GM12878 (cell line): ENCODE data around the gene LRWD1. TPM values are rescaled to one million over a fixed set of nuclear protein-coding genes. Genes with fewer than 3 reads are reported as not detected.

Experiments used
- ATAC-seq: fragments of 200-7000 bp; cut with Tn5 transposase; 3 replicates; pipeline ENCODE4 v1.9.1; 2020; ENCODE audit warnings: mild to moderate bottlenecking, moderate library complexity
- BruUV-seq: library from RNA; stranded (reverse); fragments of 400-500 nt; replicated peaks from 2 replicates; lab custom pipeline; 2021; lab: Mats Ljungman, UMichigan
- CTCF ChIA-PET: fragments of 300-600 bp; sonication (Branson Sonifier 250); formaldehyde crosslinking; extraction: SDS; loops from one replicate; lab custom pipeline; 2021; ENCODE audit warnings: inconsistent platforms; lab: Yijun Ruan, JAX
- POLR2A ChIA-PET: fragments of 350-600 bp; formaldehyde crosslinking; extraction: SDS; loops from one replicate; lab custom pipeline; 2021; ENCODE audit warnings: inconsistent platforms; lab: Charles Lee
- RAD21 ChIA-PET: fragments of 300-600 bp; sonication (Branson Sonifier 250); formaldehyde crosslinking; loops from one replicate; lab custom pipeline; 2023; ENCODE audit warnings: antibody characterized with exemption; ENCODE audit not compliant: unreplicated experiment; lab: Charles Lee
- SMC1A ChIA-PET: fragments of 300-600 bp; sonication (Branson Sonifier 250); formaldehyde crosslinking; loops from one replicate; lab custom pipeline; 2023; ENCODE audit not compliant: unreplicated experiment, uncharacterized antibody; lab: Charles Lee
- DNase-seq: peaks from one replicate; pipeline ENCODE4 v3.0.0-alpha.2; 2011; ENCODE audit warnings: low read depth, low spot score
- FAIRE-seq: peaks from 3 replicates; lab custom pipeline; 2011; peaks lifted over from hg19 to GRCh38; lab: Jason Lieb, UNC
- H2AFZ ChIP-seq: 2 replicates; pipeline ENCODE4 v1.6.0; 2011; ENCODE audit warnings: low read depth, low read length, control low read depth; ENCODE audit not compliant: control insufficient read depth
- H3K27ac ChIP-seq: 2 replicates; pipeline ENCODE4 v1.5.1; 2011; ENCODE audit warnings: control low read depth; ENCODE audit not compliant: control insufficient read depth, insufficient read depth
- H3K27me3 ChIP-seq, 2 experiments: replicated peaks in 1 of 2; 2 replicates each; pipeline versions ENCODE4 v1.6.0 to v1.6.1; 2011; ENCODE audit warnings: low read length in 1 of 2; ENCODE audit not compliant: control insufficient read depth in 2 of 2, insufficient read depth in 2 of 2
- H3K36me3 ChIP-seq, 2 experiments: 2 replicates each; pipeline ENCODE4 v1.5.1; 2011; ENCODE audit warnings: low read length in 1 of 2; ENCODE audit not compliant: control insufficient read depth in 2 of 2, insufficient read depth in 2 of 2
- H3K4me1 ChIP-seq: 2 replicates; pipeline ENCODE4 v1.6.1; 2011; ENCODE audit warnings: mild to moderate bottlenecking, low read length, moderate library complexity, mixed read lengths; ENCODE audit not compliant: control insufficient read depth, insufficient read depth
- H3K4me2 ChIP-seq: 2 replicates; pipeline ENCODE4 v1.6.0; 2011; ENCODE audit warnings: control low read depth; ENCODE audit not compliant: control insufficient read depth, insufficient read depth
- H3K4me3 ChIP-seq: fragments of 200-600 bp; sonication (generic); 2 replicates; pipeline ENCODE4 v1.5.1; 2016
- H3K79me2 ChIP-seq: 2 replicates; pipeline ENCODE4 v1.6.0; 2011; ENCODE audit warnings: low read length; ENCODE audit not compliant: control insufficient read depth, insufficient read depth
- H3K9ac ChIP-seq: 2 replicates; pipeline ENCODE4 v1.8.0; 2011; ENCODE audit warnings: low read length, control low read depth, mixed read lengths; ENCODE audit not compliant: control insufficient read depth, insufficient read depth
- H3K9me3 ChIP-seq: replicated peaks from 3 replicates; pipeline ENCODE4 v1.5.1; 2011; ENCODE audit warnings: mild to moderate bottlenecking, low read length; ENCODE audit not compliant: control insufficient read depth, insufficient read depth
- H4K20me1 ChIP-seq: 2 replicates; pipeline ENCODE4 v1.6.0; 2011; ENCODE audit not compliant: control insufficient read depth, insufficient read depth
- ATF3 ChIP-seq: IDR thresholded peaks from 2 replicates; pipeline ENCODE4 v1.6.1; 2011; ENCODE audit warnings: low read depth, mild to moderate bottlenecking, low read length, moderate library complexity, borderline replicate concordance; ENCODE audit errors: extremely low read depth
- CEBPZ ChIP-seq: fragments of 150-350 bp; IDR thresholded peaks from 2 replicates; pipeline ENCODE4 v1.6.1; 2016; ENCODE audit warnings: low read depth, low read length
- CUX1 ChIP-seq: IDR thresholded peaks from 2 replicates; pipeline ENCODE4 v1.6.1; 2012; ENCODE audit warnings: improper control_type of control experiment, low read depth, low read length; ENCODE audit not compliant: insufficient replicate concordance
- GABPA ChIP-seq: IDR thresholded peaks from 2 replicates; pipeline ENCODE4 v1.6.1; 2014; ENCODE audit warnings: antibody characterized with exemption, low read depth, mild to moderate bottlenecking, inconsistent platforms
- IKZF1 ChIP-seq: fragments of 450-650 bp; conservative IDR thresholded peaks from 2 replicates; pipeline ENCODE4 v1.6.1; 2017; ENCODE audit warnings: antibody characterized with exemption, mild to moderate bottlenecking
- IKZF2 ChIP-seq, 2 experiments: fragments of 450-650 bp; IDR thresholded peaks; 2 replicates each; pipeline ENCODE4 v1.6.1; 2017; ENCODE audit warnings: mild to moderate bottlenecking in 2 of 2, moderate library complexity in 2 of 2
- POLR2A ChIP-seq: IDR thresholded peaks from 2 replicates; pipeline ENCODE4 v1.6.1; 2011; ENCODE audit warnings: low read depth, mild to moderate bottlenecking, low read length
- SUZ12 ChIP-seq: fragments of 200-600 bp; sonication (generic); IDR thresholded peaks from one replicate; pipeline ENCODE4 v1.6.1; 2018; ENCODE audit warnings: antibody characterized with exemption, mild to moderate bottlenecking; ENCODE audit not compliant: unreplicated experiment
- WGBS: methylation state at CpG from one replicate; pipeline ENCODE4 v1.1.6; 2016; ENCODE audit warnings: low lambda C conversion rate; ENCODE audit not compliant: insufficient replicate concordance, insufficient coverage; ENCODE audit errors: missing lambda C conversion rate; 5-methylcytosine and 5-hydroxymethylcytosine counted together
- in situ Hi-C: fragments of 300-500 bp; cut with MboI; formaldehyde crosslinking; loops from 9 replicates; pipeline ENCODE4 v1.14.3; 2018; ENCODE audit warnings: mixed read lengths
- intact Hi-C: fragments of 100-400 bp; cut with micrococcal nuclease; formaldehyde crosslinking; loops from one replicate; pipeline ENCODE4 v1.14.2; 2022; ENCODE audit not compliant: unreplicated experiment
- polyA plus RNA-seq, 11 experiments: library from polyadenylated mRNA; depleted of rRNA in 4 of 11; unstranded in 6 of 11; stranded (reverse) in 5 of 11; fragments of >200 nt; fragmentation: Nextera tagmentation in 4 of 11; fragmentation: Illumina TruSeq in 1 of 11; extraction: Ambion mirVana in 4 of 11; extraction: Trizol in 1 of 11; gene quantifications; 1 replicate in 1 of 11; 2 replicates in 10 of 11; pipeline versions ENCODE4 v1.2.1 to v1.2.3, GENCODE V29; 2011 to 2016; ENCODE audit warnings: inconsistent platforms in 2 of 11, missing spikeins in 2 of 11, low read depth in 1 of 11
- total RNA-seq, 4 experiments: library from RNA; depleted of rRNA in 3 of 4; stranded (reverse); fragments of >200 nt in 3 of 4; fragmentation: Illumina TruSeq in 1 of 4; extraction: Trizol in 1 of 4; gene quantifications; 2 replicates each; pipeline versions ENCODE4 v1.2.1 to v1.2.3, GENCODE V29; 2013 to 2021
- TF ChIP-seq, protein P1 (sequence below): IDR thresholded peaks from 2 replicates; pipeline ENCODE4 v1.6.1; 2011; ENCODE audit warnings: low read depth, low read length, improper control_type of control experiment, borderline replicate concordance

The LRWD1 gene
- total and polyA plus RNA-seq, 10 of the 15 experiments (the other 5 are each of a cell fraction or from before 2014, with no cell fraction given): 0.40 to 64.4 (median 26.1) TPM

- SMC1A ChIA-PET: interaction anchor here (1.2 to 6.7 kb wide), 3 partner anchors 13 to 21 kb away, joined by 4 to 89 read pairs (median 12); no protein-coding TSS in a partner anchor
- ATAC-seq (no peak), DNase-seq (no peak), FAIRE-seq (no peak)
- intact Hi-C loops: no loop called here
- H2AFZ ChIP-seq: no peak overlapping the region
- WGBS: 95% methylated on average over 10 of the region's 10 CpGs
- H3K27me3 ChIP-seq: no peaks in the 10 kb centered on the region
- in situ Hi-C loops: no loop called here
- CTCF ChIA-PET: interaction anchor here (0.9 kb wide), 1 partner anchor 12 kb away, joined by 3 read pairs; no protein-coding TSS in a partner anchor
- no peak overlapping the region for H3K4me3 ChIP-seq
- H4K20me1 ChIP-seq: no peaks in the 10 kb centered on the region
- H3K9ac ChIP-seq: no peak overlapping the region
- RAD21 ChIA-PET: interaction anchor here (0.6 to 6.0 kb wide), 3 partner anchors 13 to 21 kb away, joined by 3 to 115 read pairs (median 6); no protein-coding TSS in a partner anchor
- POLR2A ChIA-PET: interaction anchor here (1.2 to 13.0 kb wide), 2 partner anchors 12 to 14 kb away, joined by 3 to 210 read pairs; no protein-coding TSS in a partner anchor
- H3K27ac ChIP-seq: peak overlapping the region; percentile 12; the same call in 1 of the 2 replicates
- H3K9me3 ChIP-seq: no peaks in the 10 kb centered on the region
- H3K79me2 ChIP-seq: peaks cover 13% of the 10 kb centered on the region
- H3K4me2 ChIP-seq: no peak overlapping the region
- TF ChIP-seq CEBPZ (no peak), CUX1 (no peak), IKZF1 (no peak), IKZF2 (IDR thresholded peaks at IDR 0.05) (no peak), GABPA (no peak), POLR2A (0 out of 2 replicates have a peak, but pooled peaks have one; percentile 28), SUZ12 (no peak), ATF3 (no peak)
- TF ChIP-seq, protein P1, sequence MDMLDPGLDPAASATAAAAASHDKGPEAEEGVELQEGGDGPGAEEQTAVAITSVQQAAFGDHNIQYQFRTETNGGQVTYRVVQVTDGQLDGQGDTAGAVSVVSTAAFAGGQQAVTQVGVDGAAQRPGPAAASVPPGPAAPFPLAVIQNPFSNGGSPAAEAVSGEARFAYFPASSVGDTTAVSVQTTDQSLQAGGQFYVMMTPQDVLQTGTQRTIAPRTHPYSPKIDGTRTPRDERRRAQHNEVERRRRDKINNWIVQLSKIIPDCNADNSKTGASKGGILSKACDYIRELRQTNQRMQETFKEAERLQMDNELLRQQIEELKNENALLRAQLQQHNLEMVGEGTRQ: no peak
- BruUV-seq: no TSS peak
- peaks cover 0 to 2% of the 10 kb centered on the region in 2 experiments for H3K36me3 ChIP-seq
- peaks cover 60% of the 10 kb centered on the region for H3K4me1 ChIP-seq
These were observed 35.5 kb upstream of the LRWD1 start for GRCh38 chr7:102429141-102429899.
